Neuronal stem cell (in vitro differentiated cells): ENCODE results near the gene PHEX.

Source experiments
- DNase-seq: peaks from one replicate; pipeline ENCODE4 v3.0.0-alpha.2; 2013; ENCODE audit warnings: low spot score
- H2AFZ ChIP-seq: one replicate; pipeline ENCODE4 v1.6.1; 2013; ENCODE audit warnings: mild to moderate bottlenecking, low read length, inconsistent platforms
- H2AK5ac ChIP-seq: 2 replicates; pipeline ENCODE4 v1.6.1; 2013; ENCODE audit warnings: low read depth, mild to moderate bottlenecking, inconsistent platforms, low read length, moderate library complexity, mixed read lengths
- H2BK120ac ChIP-seq: 2 replicates; pipeline ENCODE4 v1.6.1; 2013; ENCODE audit warnings: low read depth, mild to moderate bottlenecking, inconsistent platforms, low read length, moderate library complexity, mixed read lengths
- H2BK12ac ChIP-seq: one replicate; pipeline ENCODE4 v1.6.1; 2013; ENCODE audit warnings: low read length, inconsistent platforms
- H2BK15ac ChIP-seq: 2 replicates; pipeline ENCODE4 v1.6.1; 2013; ENCODE audit warnings: mild to moderate bottlenecking, low read length, inconsistent platforms, mixed read lengths
- H2BK5ac ChIP-seq: one replicate; pipeline ENCODE4 v1.6.1; 2013; ENCODE audit warnings: inconsistent platforms, mild to moderate bottlenecking, low read length, moderate library complexity
- H3K14ac ChIP-seq: one replicate; pipeline ENCODE4 v1.6.1; 2013; ENCODE audit warnings: low read length, inconsistent platforms
- H3K18ac ChIP-seq: 2 replicates; pipeline ENCODE4 v1.6.1; 2013; ENCODE audit warnings: low read length, inconsistent platforms
- H3K23ac ChIP-seq: 2 replicates; pipeline ENCODE4 v1.6.1; 2013; ENCODE audit warnings: low read depth, mild to moderate bottlenecking, mixed read lengths, low read length, inconsistent platforms; ENCODE audit not compliant: poor library complexity
- H3K27ac ChIP-seq: replicated peaks from 3 replicates; pipeline ENCODE4 v1.5.1; 2013; ENCODE audit warnings: low read length, inconsistent platforms
- H3K27me3 ChIP-seq, 3 experiments: 2 replicates each; pipeline ENCODE4 v1.6.1; 2013; ENCODE audit warnings: low read length in 3 of 3, mild to moderate bottlenecking in 2 of 3, inconsistent platforms in 1 of 3, low read depth in 1 of 3, mixed read lengths in 1 of 3, moderate library complexity in 1 of 3; ENCODE audit not compliant: control insufficient read depth in 3 of 3, insufficient read depth in 3 of 3
- H3K36me3 ChIP-seq, 2 donors: replicated peaks in 1 of 2; 2 replicates each; pipeline ENCODE4 v1.6.1; 2013; ENCODE audit warnings: low read length in 2 of 2; ENCODE audit not compliant: control insufficient read depth in 2 of 2, insufficient read depth in 2 of 2
- H3K4ac ChIP-seq: 2 replicates; pipeline ENCODE4 v1.6.1; 2013; ENCODE audit warnings: inconsistent platforms, mild to moderate bottlenecking, low read length, moderate library complexity
- H3K4me1 ChIP-seq, 2 donors: 1 replicate in 1 of 2; 2 replicates in 1 of 2; pipeline ENCODE4 v1.6.1; 2013; ENCODE audit warnings: low read length in 2 of 2, low read depth in 1 of 2; ENCODE audit not compliant: control insufficient read depth in 2 of 2, insufficient read depth in 1 of 2
- H3K4me2 ChIP-seq: one replicate; pipeline ENCODE4 v1.6.1; 2013; ENCODE audit warnings: mild to moderate bottlenecking, low read length, inconsistent platforms; ENCODE audit not compliant: insufficient read depth, poor library complexity, severe bottlenecking
- H3K4me3 ChIP-seq, 2 donors: 2 replicates each; pipeline ENCODE4 v1.5.1; 2013; ENCODE audit warnings: low read length in 2 of 2, mild to moderate bottlenecking in 2 of 2, inconsistent platforms in 1 of 2, moderate library complexity in 1 of 2
- H3K79me1 ChIP-seq: one replicate; pipeline ENCODE4 v1.6.1; 2013; ENCODE audit warnings: low read depth, mild to moderate bottlenecking, inconsistent platforms, low read length, moderate library complexity
- H3K9ac ChIP-seq: one replicate; pipeline ENCODE4 v1.6.1; 2013; ENCODE audit warnings: mild to moderate bottlenecking, low read depth, low read length, inconsistent platforms; ENCODE audit not compliant: poor library complexity
- H3K9me3 ChIP-seq, 2 donors: replicated peaks in 1 of 2; 2 replicates each; pipeline versions ENCODE3 to v1.6.1; 2013; ENCODE audit warnings: low read length in 2 of 2, mild to moderate bottlenecking in 2 of 2, inconsistent platforms in 1 of 2, low read depth in 1 of 2, mixed read lengths in 1 of 2, moderate library complexity in 1 of 2; ENCODE audit not compliant: control insufficient read depth in 2 of 2, insufficient read depth in 1 of 2
- H4K8ac ChIP-seq: one replicate; pipeline ENCODE4 v1.6.1; 2013; ENCODE audit warnings: low read depth, mild to moderate bottlenecking, inconsistent platforms, low read length, moderate library complexity
- H4K91ac ChIP-seq: one replicate; pipeline ENCODE4 v1.6.1; 2013; ENCODE audit warnings: low read length, low read depth, mild to moderate bottlenecking, inconsistent platforms; ENCODE audit not compliant: poor library complexity
- WGBS, 2 donors: extraction: QIAGEN DNeasy Blood & Tissue Kit; methylation state at CpG; one replicate each; pipeline ENCODE4 v1.1.7; 2013; ENCODE audit warnings: missing lambda C conversion rate in 2 of 2, mixed read lengths in 1 of 2; ENCODE audit not compliant: insufficient read length in 2 of 2, insufficient replicate concordance in 1 of 2; ENCODE audit errors: extremely low coverage in 2 of 2; 5-methylcytosine and 5-hydroxymethylcytosine counted together

The PHEX gene

GRCh38 chrX:22026731-22027130, 5.4 kb upstream of the PHEX start:
- no peak for DNase-seq
- Histone ChIP-seq H2BK5ac (no peak overlapping the region), H3K18ac (no peak overlapping the region), H3K4me1 (no peaks in the 10 kb centered on the region), H3K79me1 (no peaks in the 10 kb centered on the region), H3K4me3 (no peak overlapping the region), H2BK12ac (no peak overlapping the region), H4K91ac (no peak overlapping the region), H2BK15ac (no peak overlapping the region), H3K9me3 (no peaks in the 10 kb centered on the region), H3K9ac (no peak overlapping the region), H3K14ac (no peak overlapping the region), H2BK120ac (no peak overlapping the region), H3K27ac (no peak overlapping the region), H3K4ac (no peak overlapping the region), H3K36me3 (no peaks in the 10 kb centered on the region), H3K23ac (no peak overlapping the region), H2AFZ (no peak overlapping the region), H3K4me2 (no peak overlapping the region), H2AK5ac (no peak overlapping the region), H3K27me3 (no peaks in the 10 kb centered on the region), H4K8ac (no peak overlapping the region)
- WGBS, 2 donors, result no CpG with 5 or more reads among the region's 4 CpGs

- H2BK5ac ChIP-seq, result no peak overlapping the region
- H2BK120ac ChIP-seq, result no peak overlapping the region
- H2BK15ac ChIP-seq, result no peak overlapping the region
- H3K23ac ChIP-seq, result no peak overlapping the region
- no peak overlapping the region for H3K27ac ChIP-seq
- DNase-seq, result no peak
- no peak overlapping the region for H3K18ac ChIP-seq
- H3K9ac ChIP-seq, result no peak overlapping the region
- no peak overlapping the region for H2AFZ ChIP-seq
- no peak overlapping the region for H2AK5ac ChIP-seq
- H3K9me3 ChIP-seq, result no peaks in the 10 kb centered on the region
- H4K8ac ChIP-seq, result no peak overlapping the region
- H2BK12ac ChIP-seq, result no peak overlapping the region
- WGBS, 2 donors, result no CpG with 5 or more reads among the region's 6 CpGs
- no peak overlapping the region for H3K4ac ChIP-seq
- H3K27me3 ChIP-seq, result no peaks in the 10 kb centered on the region
- no peaks in the 10 kb centered on the region for H3K79me1 ChIP-seq
- no peak overlapping the region for H3K4me3 ChIP-seq
- H3K4me1 ChIP-seq, result no peaks in the 10 kb centered on the region
- no peak overlapping the region for H3K4me2 ChIP-seq
- no peaks in the 10 kb centered on the region for H3K36me3 ChIP-seq
- no peak overlapping the region for H4K91ac ChIP-seq
- no peak overlapping the region for H3K14ac ChIP-seq
These were observed 381 bp downstream of the PHEX start for GRCh38 chrX:22032506-22032905.

- no peaks in the 10 kb centered on the region for H3K4me1 ChIP-seq
- H3K14ac ChIP-seq, result no peak overlapping the region
- no peak overlapping the region for H2BK120ac ChIP-seq
- no peak for DNase-seq
- no peaks in the 10 kb centered on the region for H3K79me1 ChIP-seq
- H2AFZ ChIP-seq, result no peak overlapping the region
- no peak overlapping the region for H3K18ac ChIP-seq
- H4K91ac ChIP-seq, result no peak overlapping the region
- H2BK12ac ChIP-seq, result no peak overlapping the region
- no peak overlapping the region for H3K27ac ChIP-seq
- no peak overlapping the region for H3K4me2 ChIP-seq
- H4K8ac ChIP-seq, result no peak overlapping the region
- H3K9ac ChIP-seq, result no peak overlapping the region
- WGBS, 2 donors, result no CpG with 5 or more reads among the region's 5 CpGs
- no peak overlapping the region for H2BK15ac ChIP-seq
- no peak overlapping the region for H3K4ac ChIP-seq
- H3K36me3 ChIP-seq, result no peaks in the 10 kb centered on the region
- H3K4me3 ChIP-seq, result no peak overlapping the region
- H2AK5ac ChIP-seq, result no peak overlapping the region
- H2BK5ac ChIP-seq, result no peak overlapping the region
- H3K9me3 ChIP-seq, result no peaks in the 10 kb centered on the region
- H3K23ac ChIP-seq, result no peak overlapping the region
- H3K27me3 ChIP-seq, result peaks cover 0 to 3% (median 0%) of the 10 kb centered on the region in 3 experiments
These were observed 1.7 kb downstream of the PHEX start for GRCh38 chrX:22033818-22034217.

- Histone ChIP-seq H3K9me3 (no peaks in the 10 kb centered on the region), H2AFZ (no peak overlapping the region), H4K8ac (no peak overlapping the region)
These were observed 3.1 kb downstream of the PHEX start for GRCh38 chrX:22035236-22035635.

More at GRCh38 chrX:22035236-22035635, 3.1 kb downstream of the PHEX start:
- H3K79me1 ChIP-seq, result no peaks in the 10 kb centered on the region
- H2BK15ac ChIP-seq, result no peak overlapping the region
- H3K27ac ChIP-seq, result no peak overlapping the region
- H2BK120ac ChIP-seq, result no peak overlapping the region
- H4K91ac ChIP-seq, result no peak overlapping the region
- no peak overlapping the region for H3K14ac ChIP-seq
- no peak for DNase-seq
- H3K27me3 ChIP-seq, result peaks cover 0 to 3% (median 0%) of the 10 kb centered on the region in 3 experiments
- no peaks in the 10 kb centered on the region for H3K4me1 ChIP-seq
- no peak overlapping the region for H3K4ac ChIP-seq
- H2BK12ac ChIP-seq, result no peak overlapping the region
- no peak overlapping the region for H3K18ac ChIP-seq
- no peak overlapping the region for H3K4me2 ChIP-seq
- no peak overlapping the region for H3K23ac ChIP-seq
- no peak overlapping the region for H2AK5ac ChIP-seq
- no peak overlapping the region for H3K9ac ChIP-seq
- WGBS, 2 donors, result no CpG with 5 or more reads among the region's 1 CpG
- H2BK5ac ChIP-seq, result no peak overlapping the region
- no peak overlapping the region for H3K4me3 ChIP-seq
- no peaks in the 10 kb centered on the region for H3K36me3 ChIP-seq
